ENCODE results near the gene ARMS2. TPM values are rescaled to one million over a fixed set of nuclear protein-coding genes. Genes with fewer than 3 reads are reported as not detected.

The ARMS2 gene
- total RNA-seq, 4 donors from 2014 or later = 0.72 TPM; not detected in 3

GRCh38 chr10:122419876-122420623, 34.4 kb upstream of the ARMS2 start:
- peaks cover 38% of the 10 kb centered on the region for H3K4me1 ChIP-seq
- H3K36me3 ChIP-seq = peaks cover 28% of the 10 kb centered on the region
- 44% methylated on average over 3 of the region's 3 CpGs for WGBS
- no peak for DNase-seq (ENCODE audit: low spot score in 2 of 2)
- H3K9me3 ChIP-seq = no peaks in the 10 kb centered on the region
- H3K4me3 ChIP-seq = no peak overlapping the region
- peak overlapping the region; percentile 47 for H3K27ac ChIP-seq
- TF ChIP-seq POLR2AphosphoS5 (IDR thresholded peaks at IDR 0.05) (no peak), EP300 (IDR thresholded peaks at IDR 0.05) (no peak), CTCF (IDR thresholded peaks at IDR 0.05) (no peak), POLR2A (IDR thresholded peaks at IDR 0.05) (no peak)
- H3K27me3 ChIP-seq = no peaks in the 10 kb centered on the region

- Histone ChIP-seq H3K27me3 (no peaks in the 10 kb centered on the region), H3K36me3 (peaks cover 28% of the 10 kb centered on the region), H3K27ac (peak overlapping the region; percentile 47)
These were observed 33.8 kb upstream of the ARMS2 start for GRCh38 chr10:122420624-122421007.

GRCh38 chr10:122421054-122421625, 33.3 kb upstream of the ARMS2 start:
- 59% methylated on average over 3 of the region's 3 CpGs for WGBS
- DNase-seq (ENCODE audit: low spot score in 2 of 2) = no peak
- H3K27ac ChIP-seq = peak overlapping the region; percentile 47
- no peaks in the 10 kb centered on the region for H3K27me3 ChIP-seq
- TF ChIP-seq EP300 (IDR thresholded peaks at IDR 0.05) (no peak), CTCF (IDR thresholded peaks at IDR 0.05) (no peak), POLR2AphosphoS5 (IDR thresholded peaks at IDR 0.05) (no peak), POLR2A (IDR thresholded peaks at IDR 0.05) (no peak)
- no peak overlapping the region for H3K4me3 ChIP-seq
- peaks cover 38% of the 10 kb centered on the region for H3K4me1 ChIP-seq
- peaks cover 28% of the 10 kb centered on the region for H3K36me3 ChIP-seq
- no peaks in the 10 kb centered on the region for H3K9me3 ChIP-seq

More at GRCh38 chr10:122420624-122421007, 33.8 kb upstream of the ARMS2 start:
- no peak overlapping the region for H3K4me3 ChIP-seq
- no peak for TF ChIP-seq POLR2A (IDR thresholded peaks at IDR 0.05)
- no peak for TF ChIP-seq POLR2AphosphoS5 (IDR thresholded peaks at IDR 0.05)
- TF ChIP-seq CTCF (IDR thresholded peaks at IDR 0.05) = no peak
- TF ChIP-seq EP300 (IDR thresholded peaks at IDR 0.05) = no peak
- H3K9me3 ChIP-seq = no peaks in the 10 kb centered on the region
- DNase-seq (ENCODE audit: low spot score in 2 of 2) = no peak
- H3K4me1 ChIP-seq = peaks cover 38% of the 10 kb centered on the region
- 66% methylated on average over 3 of the region's 3 CpGs for WGBS

- Histone ChIP-seq H3K36me3 (peaks cover 23% of the 10 kb centered on the region), H3K9me3 (no peaks in the 10 kb centered on the region), H3K27me3 (no peaks in the 10 kb centered on the region), H3K4me3 (no peak overlapping the region), H3K4me1 (peaks cover 38% of the 10 kb centered on the region), H3K27ac (no peak overlapping the region)
- TF ChIP-seq EP300 (IDR thresholded peaks at IDR 0.05) (no peak), POLR2AphosphoS5 (IDR thresholded peaks at IDR 0.05) (no peak), CTCF (IDR thresholded peaks at IDR 0.05) (no peak), POLR2A (IDR thresholded peaks at IDR 0.05) (no peak)
- no peak for DNase-seq (ENCODE audit: low spot score in 2 of 2)
These were observed 32.7 kb upstream of the ARMS2 start for GRCh38 chr10:122421742-122422141.

- H3K4me3 ChIP-seq = no peak overlapping the region
- WGBS = 75% methylated on average over 5 of the region's 5 CpGs
- no peak for DNase-seq (ENCODE audit: low spot score in 2 of 2)
- peaks cover 35% of the 10 kb centered on the region for H3K4me1 ChIP-seq
- no peak overlapping the region for H3K27ac ChIP-seq
- H3K9me3 ChIP-seq = no peaks in the 10 kb centered on the region
- TF ChIP-seq EP300 (IDR thresholded peaks at IDR 0.05) (no peak), CTCF (IDR thresholded peaks at IDR 0.05) (no peak), POLR2A (IDR thresholded peaks at IDR 0.05) (no peak), POLR2AphosphoS5 (IDR thresholded peaks at IDR 0.05) (no peak)
- H3K27me3 ChIP-seq = no peaks in the 10 kb centered on the region
- peaks cover 23% of the 10 kb centered on the region for H3K36me3 ChIP-seq
These were observed 32.0 kb upstream of the ARMS2 start for GRCh38 chr10:122422266-122422989.

Data from suprapubic skin (tissue), 4 donors.